SK-N-SH (cell line): ENCODE measurements around the gene CPOX.
"Not testable (repeated sequence)": the region's sequence is repeated elsewhere in the genome, so short reads cannot be mapped to it uniquely, and the experiment has no call there.

Experiments used
- CHD2 ChIP-seq: fragments of 150-350 bp; IDR thresholded peaks from 2 replicates; pipeline ENCODE4 v1.6.1; 2018; ENCODE audit warnings: low read length; ENCODE audit not compliant: partially characterized antibody
- CTCF ChIP-seq: fragments of 200-600 bp; sonication (generic); IDR thresholded peaks from 2 replicates; pipeline ENCODE4 v1.6.1; 2017; ENCODE audit warnings: antibody characterized with exemption, mild to moderate bottlenecking, moderate library complexity
- EP300 ChIP-seq, 2 experiments: IDR thresholded peaks; 2 replicates each; pipeline versions ENCODE4 v1.4.0 to v1.6.1; 2012; ENCODE audit warnings: borderline replicate concordance in 1 of 2, low read depth in 1 of 2, low read length in 1 of 2
- EZH2phosphoT487 ChIP-seq: fragments of 200-600 bp; sonication (generic); IDR thresholded peaks from 2 replicates; pipeline ENCODE4 v1.6.1; 2017; ENCODE audit warnings: low read depth, mixed run types, mild to moderate bottlenecking, antibody characterized with exemption, moderate library complexity, borderline replicate concordance
- FOXJ3 ChIP-seq: sonication (generic); formaldehyde crosslinking; IDR thresholded peaks from 2 replicates; pipeline ENCODE4 v1.5.1; 2020; ENCODE audit warnings: mild to moderate bottlenecking, missing genetic modification reagents
- GATA2 ChIP-seq: sonication (generic); formaldehyde crosslinking; IDR thresholded peaks from 2 replicates; pipeline ENCODE4 v1.5.0; 2020; ENCODE audit warnings: mild to moderate bottlenecking, missing genetic modification reagents
- JUND ChIP-seq: IDR thresholded peaks from 2 replicates; pipeline ENCODE4 v1.4.0; 2012
- RAD21 ChIP-seq: IDR thresholded peaks from 2 replicates; pipeline ENCODE4 v1.6.1; 2012; ENCODE audit warnings: mild to moderate bottlenecking, low read length
- USF2 ChIP-seq: fragments of 150-350 bp; IDR thresholded peaks from 2 replicates; pipeline ENCODE4 v1.6.1; 2017; ENCODE audit warnings: antibody characterized with exemption, low read length, low read depth, borderline replicate concordance

- not testable (repeated sequence) for TF ChIP-seq CTCF; RAD21; GATA2; JUND; USF2; EZH2phosphoT487; EP300 (IDR thresholded peaks at IDR 0.05; ENCODE audit: borderline replicate concordance in 1 of 2, low read depth in 1 of 2, low read length in 1 of 2); CHD2; FOXJ3 (CRISPR knock-in tag)
These were observed 49.4 kb upstream of the CPOX start for GRCh38 chr3:98642769-98643168.
